A549 (cell line): Measurements from ENCODE around the gene SORCS1. TPM values are rescaled to one million over a fixed set of nuclear protein-coding genes. Genes with fewer than 3 reads are reported as not detected.

Experiments
- ATAC-seq, 2 experiments: fragments of 200-7000 bp in 1 of 2; fragments of >200 bp in 1 of 2; cut with Nextera tagmentation in 1 of 2; cut with Tn5 transposase in 1 of 2; 3 replicates each; pipeline versions ENCODE4 v1.8.0 to v1.9.1; 2018 to 2020; ENCODE audit warnings: mild to moderate bottlenecking in 1 of 2, moderate library complexity in 1 of 2
- CTCF ChIA-PET: fragments of 300-600 bp; sonication (Branson Sonifier 250); formaldehyde crosslinking; extraction: SDS; loops from one replicate; lab custom pipeline; 2021; ENCODE audit warnings: antibody characterized with exemption, inconsistent platforms; lab: Yijun Ruan, JAX
- POLR2A ChIA-PET: fragments of 350-600 bp; formaldehyde crosslinking; extraction: SDS; loops from one replicate; lab custom pipeline; 2021; ENCODE audit warnings: antibody characterized with exemption, inconsistent platforms; lab: Yijun Ruan, JAX
- DNase-seq, 2 experiments: peaks; one replicate each; pipeline versions ENCODE4 v3.0.0 to v3.0.0-alpha.2; 2011 to 2016; ENCODE audit warnings: low read depth in 1 of 2, low spot score in 1 of 2
- FAIRE-seq: peaks from 2 replicates; lab custom pipeline; 2011; peaks lifted over from hg19 to GRCh38; lab: Jason Lieb, UNC
- H3K27ac ChIP-seq, 2 experiments: fragments of >200 bp; sonication (Bioruptor Twin); formaldehyde crosslinking; 3 replicates each; pipeline ENCODE4 v1.5.1; 2016 to 2017
- H3K4me1 ChIP-seq: fragments of >200 bp; sonication (Bioruptor Twin); formaldehyde crosslinking; 3 replicates; pipeline ENCODE4 v1.6.1; 2016
- H3K4me2 ChIP-seq: fragments of >200 bp; sonication (Bioruptor Twin); formaldehyde crosslinking; 3 replicates; pipeline ENCODE4 v1.6.1; 2016
- H3K4me3 ChIP-seq: fragments of >200 bp; sonication (Bioruptor Twin); formaldehyde crosslinking; 3 replicates; pipeline ENCODE4 v1.5.1; 2016
- H3K9me3 ChIP-seq: fragments of >200 bp; sonication (Bioruptor Twin); formaldehyde crosslinking; 3 replicates; pipeline ENCODE4 v1.6.1; 2016
- BHLHE40 ChIP-seq: IDR thresholded peaks from 2 replicates; pipeline ENCODE4 v1.6.1; 2012; ENCODE audit warnings: low read depth, low read length, inconsistent platforms
- CHD2 ChIP-seq: fragments of 150-350 bp; IDR thresholded peaks from 2 replicates; pipeline ENCODE4 v1.6.1; 2014; ENCODE audit warnings: low read length; ENCODE audit not compliant: partially characterized antibody
- EHMT2 ChIP-seq: fragments of 200-600 bp; sonication (generic); IDR thresholded peaks from 2 replicates; pipeline ENCODE4 v1.6.1; 2016; ENCODE audit warnings: antibody characterized with exemption, low read depth, mild to moderate bottlenecking, moderate library complexity
- ESRRA ChIP-seq: fragments of 150-350 bp; IDR thresholded peaks from 2 replicates; pipeline ENCODE4 v1.6.1; 2014; ENCODE audit warnings: mild to moderate bottlenecking, low read length, borderline replicate concordance
- HOXA7 ChIP-seq: fragments of 250-450 bp; sonication (Bioruptor Pico); IDR thresholded peaks from 2 replicates; pipeline ENCODE4 v1.5.0; 2020; ENCODE audit warnings: mild to moderate bottlenecking, moderate library complexity
- JUNB ChIP-seq: fragments of >200 bp; sonication (Bioruptor Twin); formaldehyde crosslinking; IDR thresholded peaks from 2 replicates; pipeline ENCODE4 v1.6.1; 2016
- KDM1A ChIP-seq: fragments of 200-600 bp; sonication (generic); IDR thresholded peaks from 2 replicates; pipeline ENCODE4 v1.6.1; 2016; ENCODE audit warnings: low read depth, mild to moderate bottlenecking
- KDM5A ChIP-seq: fragments of 200-600 bp; sonication (generic); IDR thresholded peaks from 2 replicates; pipeline ENCODE4 v1.6.1; 2016; ENCODE audit warnings: antibody characterized with exemption, mild to moderate bottlenecking
- MAFK ChIP-seq: fragments of 450-650 bp; IDR thresholded peaks from 2 replicates; pipeline ENCODE4 v1.6.1; 2014; ENCODE audit not compliant: partially characterized antibody
- NFE2L2 ChIP-seq: fragments of 150-350 bp; conservative IDR thresholded peaks from 2 replicates; pipeline ENCODE4 v1.6.1; 2014; ENCODE audit warnings: low read length
- POLR2AphosphoS2 ChIP-seq: conservative IDR thresholded peaks from 2 replicates; pipeline ENCODE4 v1.6.1; 2012; ENCODE audit warnings: low read length, improper control_type of control experiment, inconsistent platforms
- RCOR1 ChIP-seq: fragments of 150-350 bp; IDR thresholded peaks from 2 replicates; pipeline ENCODE4 v1.6.1; 2014; ENCODE audit warnings: antibody characterized with exemption, low read length, low read depth
- RFX5 ChIP-seq: fragments of 450-650 bp; IDR thresholded peaks from 2 replicates; pipeline ENCODE4 v1.7.1; 2014; ENCODE audit warnings: antibody characterized with exemption, mild to moderate bottlenecking, moderate library complexity
- SMC3 ChIP-seq: fragments of >200 bp; sonication (Bioruptor Twin); formaldehyde crosslinking; IDR thresholded peaks from 3 replicates; pipeline ENCODE4 v1.6.1; 2018; ENCODE audit warnings: inconsistent platforms
- SREBF2 ChIP-seq: fragments of 450-650 bp; IDR thresholded peaks from 2 replicates; pipeline ENCODE4 v1.6.1; 2014; ENCODE audit warnings: mild to moderate bottlenecking, moderate library complexity
- TP53 ChIP-seq: fragments of 250-450 bp; sonication (Bioruptor Pico); IDR thresholded peaks from 2 replicates; pipeline ENCODE4 v1.5.0; 2021; ENCODE audit warnings: mild to moderate bottlenecking, moderate library complexity
- ZC3H11A ChIP-seq: fragments of 450-650 bp; IDR thresholded peaks from 2 replicates; pipeline ENCODE4 v1.6.1; 2014; ENCODE audit warnings: antibody characterized with exemption, mild to moderate bottlenecking
- ZSCAN20 ChIP-seq: fragments of 250-450 bp; sonication (Bioruptor Pico); IDR thresholded peaks from 2 replicates; pipeline ENCODE4 v1.8.0; 2022; ENCODE audit warnings: mild to moderate bottlenecking, moderate library complexity
- WGBS: methylation state at CpG from one replicate; pipeline ENCODE4 v1.1.6; 2017; ENCODE audit errors: missing lambda C conversion rate; 5-methylcytosine and 5-hydroxymethylcytosine counted together
- polyA plus RNA-seq, 4 experiments: library from polyadenylated mRNA; depleted of rRNA in 3 of 4; stranded (reverse); fragments of >200 nt; fragmentation: RNase III in 1 of 4; extraction: RNeasy Plus Mini Kit Qiagen cat#74134 plus additional on column Dnase treatment in 1 of 4; gene quantifications; 2 replicates in 3 of 4; 3 replicates in 1 of 4; pipeline ENCODE4 v1.2.3, GENCODE V29; 2011 to 2017
- TF ChIP-seq, protein P1 (sequence below): fragments of 200-600 bp; sonication (generic); IDR thresholded peaks from 2 replicates; pipeline ENCODE4 v1.6.1; 2016; ENCODE audit warnings: antibody characterized with exemption, mild to moderate bottlenecking, moderate library complexity
- TF ChIP-seq, protein P2 (sequence below): fragments of 150-350 bp; IDR thresholded peaks from 2 replicates; pipeline ENCODE4 v1.6.1; 2014; ENCODE audit warnings: low read depth, mild to moderate bottlenecking, low read length
- TF ChIP-seq, protein P3 (sequence below): IDR thresholded peaks from 2 replicates; pipeline ENCODE4 v1.6.1; 2012
- TF ChIP-seq, protein P4 (sequence below): fragments of >200 bp; sonication (Bioruptor Twin); formaldehyde crosslinking; IDR thresholded peaks from 2 replicates; pipeline ENCODE4 v1.6.1; 2016
- TF ChIP-seq, protein P5 (sequence below): IDR thresholded peaks from 2 replicates; pipeline ENCODE4 v1.6.1; 2012

Gene SORCS1
- polyA plus RNA-seq, 2 of the 4 experiments (the other 2 are of a cell fraction): not detected

DNA sequence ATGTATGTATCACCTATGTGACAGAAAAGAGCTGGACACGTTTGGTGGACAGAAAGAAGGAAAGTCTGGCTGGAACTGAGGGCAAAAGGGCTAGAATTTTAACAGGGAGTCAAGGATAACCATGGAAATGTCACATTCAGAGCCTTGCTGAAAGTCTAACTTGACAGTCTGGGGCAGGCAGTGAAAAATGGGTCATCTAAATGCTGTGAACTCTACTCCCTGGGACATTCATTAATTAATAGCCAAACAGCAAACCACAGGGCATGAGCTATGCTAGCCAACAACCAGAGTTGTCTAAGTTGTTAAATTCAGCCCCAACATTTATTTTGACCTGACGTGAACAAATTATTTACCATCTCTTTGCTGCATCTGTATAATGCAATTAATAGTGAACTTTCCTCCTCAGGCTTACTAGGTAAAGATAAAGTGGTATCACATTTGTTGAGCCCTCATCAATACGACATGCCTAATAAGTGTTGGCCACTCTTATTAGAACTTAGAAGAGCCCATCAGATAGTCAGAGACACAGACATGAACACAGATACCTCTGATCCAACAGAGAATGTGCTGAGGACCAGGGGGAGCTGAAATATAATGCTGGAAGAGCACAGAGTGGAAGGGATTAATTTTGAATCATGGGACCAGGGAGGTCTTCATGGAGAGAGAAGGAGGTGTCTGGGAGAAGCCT lies 109.9 kb downstream of the SORCS1 start:
- Histone ChIP-seq H3K27ac (no peak overlapping the region), H3K4me3 (no peak overlapping the region)
- WGBS: 8% methylated on average over 3 of the region's 3 CpGs
- TF ChIP-seq, protein P1, sequence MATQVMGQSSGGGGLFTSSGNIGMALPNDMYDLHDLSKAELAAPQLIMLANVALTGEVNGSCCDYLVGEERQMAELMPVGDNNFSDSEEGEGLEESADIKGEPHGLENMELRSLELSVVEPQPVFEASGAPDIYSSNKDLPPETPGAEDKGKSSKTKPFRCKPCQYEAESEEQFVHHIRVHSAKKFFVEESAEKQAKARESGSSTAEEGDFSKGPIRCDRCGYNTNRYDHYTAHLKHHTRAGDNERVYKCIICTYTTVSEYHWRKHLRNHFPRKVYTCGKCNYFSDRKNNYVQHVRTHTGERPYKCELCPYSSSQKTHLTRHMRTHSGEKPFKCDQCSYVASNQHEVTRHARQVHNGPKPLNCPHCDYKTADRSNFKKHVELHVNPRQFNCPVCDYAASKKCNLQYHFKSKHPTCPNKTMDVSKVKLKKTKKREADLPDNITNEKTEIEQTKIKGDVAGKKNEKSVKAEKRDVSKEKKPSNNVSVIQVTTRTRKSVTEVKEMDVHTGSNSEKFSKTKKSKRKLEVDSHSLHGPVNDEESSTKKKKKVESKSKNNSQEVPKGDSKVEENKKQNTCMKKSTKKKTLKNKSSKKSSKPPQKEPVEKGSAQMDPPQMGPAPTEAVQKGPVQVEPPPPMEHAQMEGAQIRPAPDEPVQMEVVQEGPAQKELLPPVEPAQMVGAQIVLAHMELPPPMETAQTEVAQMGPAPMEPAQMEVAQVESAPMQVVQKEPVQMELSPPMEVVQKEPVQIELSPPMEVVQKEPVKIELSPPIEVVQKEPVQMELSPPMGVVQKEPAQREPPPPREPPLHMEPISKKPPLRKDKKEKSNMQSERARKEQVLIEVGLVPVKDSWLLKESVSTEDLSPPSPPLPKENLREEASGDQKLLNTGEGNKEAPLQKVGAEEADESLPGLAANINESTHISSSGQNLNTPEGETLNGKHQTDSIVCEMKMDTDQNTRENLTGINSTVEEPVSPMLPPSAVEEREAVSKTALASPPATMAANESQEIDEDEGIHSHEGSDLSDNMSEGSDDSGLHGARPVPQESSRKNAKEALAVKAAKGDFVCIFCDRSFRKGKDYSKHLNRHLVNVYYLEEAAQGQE: no peak
- TF ChIP-seq, protein P2, sequence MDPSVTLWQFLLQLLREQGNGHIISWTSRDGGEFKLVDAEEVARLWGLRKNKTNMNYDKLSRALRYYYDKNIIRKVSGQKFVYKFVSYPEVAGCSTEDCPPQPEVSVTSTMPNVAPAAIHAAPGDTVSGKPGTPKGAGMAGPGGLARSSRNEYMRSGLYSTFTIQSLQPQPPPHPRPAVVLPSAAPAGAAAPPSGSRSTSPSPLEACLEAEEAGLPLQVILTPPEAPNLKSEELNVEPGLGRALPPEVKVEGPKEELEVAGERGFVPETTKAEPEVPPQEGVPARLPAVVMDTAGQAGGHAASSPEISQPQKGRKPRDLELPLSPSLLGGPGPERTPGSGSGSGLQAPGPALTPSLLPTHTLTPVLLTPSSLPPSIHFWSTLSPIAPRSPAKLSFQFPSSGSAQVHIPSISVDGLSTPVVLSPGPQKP: no peak
- no peak for TF ChIP-seq MAFK
- TF ChIP-seq, protein P3, sequence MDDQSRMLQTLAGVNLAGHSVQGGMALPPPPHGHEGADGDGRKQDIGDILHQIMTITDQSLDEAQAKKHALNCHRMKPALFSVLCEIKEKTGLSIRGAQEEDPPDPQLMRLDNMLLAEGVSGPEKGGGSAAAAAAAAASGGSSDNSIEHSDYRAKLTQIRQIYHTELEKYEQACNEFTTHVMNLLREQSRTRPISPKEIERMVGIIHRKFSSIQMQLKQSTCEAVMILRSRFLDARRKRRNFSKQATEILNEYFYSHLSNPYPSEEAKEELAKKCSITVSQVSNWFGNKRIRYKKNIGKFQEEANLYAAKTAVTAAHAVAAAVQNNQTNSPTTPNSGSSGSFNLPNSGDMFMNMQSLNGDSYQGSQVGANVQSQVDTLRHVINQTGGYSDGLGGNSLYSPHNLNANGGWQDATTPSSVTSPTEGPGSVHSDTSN: no peak
- no peak for TF ChIP-seq RFX5
- no peak for TF ChIP-seq ZC3H11A
- TF ChIP-seq HOXA7: no peak
- TF ChIP-seq, protein P4, sequence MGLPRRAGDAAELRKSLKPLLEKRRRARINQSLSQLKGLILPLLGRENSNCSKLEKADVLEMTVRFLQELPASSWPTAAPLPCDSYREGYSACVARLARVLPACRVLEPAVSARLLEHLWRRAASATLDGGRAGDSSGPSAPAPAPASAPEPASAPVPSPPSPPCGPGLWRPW: no peak
- no peak for TF ChIP-seq JUNB
- TF ChIP-seq KDM5A: no peak
- TF ChIP-seq POLR2AphosphoS2: no peak
- no peak for TF ChIP-seq ESRRA
- TF ChIP-seq, all 56 proteins: peak for 0
- DNase-seq (no peak), FAIRE-seq (no peak), ATAC-seq (no peak)
- ChIA-PET CTCF (no interaction called here), POLR2A (no interaction called here)
- Histone ChIP-seq H3K9me3 (no peaks in the 10 kb centered on the region), H3K4me2 (no peak overlapping the region), H3K4me1 (no peaks in the 10 kb centered on the region)

DNA sequence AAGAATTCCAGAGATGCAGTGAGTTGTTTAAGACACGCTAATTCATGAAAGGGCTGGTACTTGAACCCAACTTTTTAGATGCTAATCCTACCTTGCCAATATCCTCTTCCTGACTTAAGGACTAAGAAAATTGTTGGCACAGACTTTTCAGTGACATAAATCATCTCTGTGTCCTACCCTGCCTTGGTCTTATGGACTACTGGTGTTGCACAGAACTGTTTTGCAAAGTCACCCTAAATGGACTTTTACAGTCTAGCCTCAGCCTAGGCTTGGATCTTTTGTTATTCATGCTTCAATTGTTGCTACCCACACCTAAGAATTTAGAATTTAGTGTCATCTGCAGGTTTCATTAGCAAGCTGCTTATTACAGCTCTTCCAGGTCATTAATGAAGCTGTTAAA lies 112.7 kb downstream of the SORCS1 start:
- ChIA-PET POLR2A (no interaction called here), CTCF (no interaction called here)
- Histone ChIP-seq H3K4me1 (no peaks in the 10 kb centered on the region), H3K4me3 (no peak overlapping the region), H3K4me2 (no peak overlapping the region), H3K9me3 (no peaks in the 10 kb centered on the region), H3K27ac (no peak overlapping the region)
- FAIRE-seq (no peak), ATAC-seq (no peak), DNase-seq (no peak)
- WGBS: 0% methylated on average over 1 of the region's 1 CpG
- TF ChIP-seq RCOR1 (no peak), MAFK (no peak), SMC3 (no peak), JUNB (no peak), BHLHE40 (no peak), KDM1A (no peak), NFE2L2 (no peak), CHD2 (no peak), TP53 (CRISPR knock-in tag) (no peak), KDM5A (no peak), SREBF2 (no peak), RFX5 (no peak), ZSCAN20 (CRISPR knock-in tag) (no peak), EHMT2 (no peak)
- TF ChIP-seq, protein P5, sequence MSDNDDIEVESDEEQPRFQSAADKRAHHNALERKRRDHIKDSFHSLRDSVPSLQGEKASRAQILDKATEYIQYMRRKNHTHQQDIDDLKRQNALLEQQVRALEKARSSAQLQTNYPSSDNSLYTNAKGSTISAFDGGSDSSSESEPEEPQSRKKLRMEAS: no peak
- TF ChIP-seq, protein P4: no peak
